T-cell (primary cell): ENCODE measurements around the gene MALAT1. TPM values are rescaled to one million over a fixed set of nuclear protein-coding genes. Genes with fewer than 3 reads are reported as not detected.

ENCODE experiments used
- ATAC-seq, 4 experiments: fragments of 200-7000 bp in 3 of 4; fragments of 150-1000 bp in 1 of 4; cut with Tn5 transposase; replicated peaks in 1 of 4; 1 replicate in 3 of 4; 2 replicates in 1 of 4; pipeline ENCODE4 v1.10.0; 2021; ENCODE audit warnings: moderate library complexity in 3 of 4, mild to moderate bottlenecking in 2 of 4, moderate number of reproducible peaks in 1 of 4
- CTCF ChIA-PET, 2 donors: fragments of 300-600 bp; sonication (Branson Sonifier 250); formaldehyde crosslinking; loops; one replicate each; lab custom pipeline; 2022; ENCODE audit warnings: antibody characterized with exemption in 2 of 2; lab: Charles Lee
- POLR2A ChIA-PET, 2 donors: fragments of 300-600 bp; sonication (Branson Sonifier 250); formaldehyde crosslinking; loops; one replicate each; lab custom pipeline; 2022; ENCODE audit warnings: antibody characterized with exemption in 2 of 2; lab: Charles Lee
- DNase-seq, 35 experiments: peaks; one replicate each; pipeline versions ENCODE4 v3.0.0 to v3.0.0-alpha.2; 2013 to 2023
- H3K27ac ChIP-seq: one replicate; pipeline ENCODE4 v1.5.1; 2013; ENCODE audit warnings: low read length
- H3K27me3 ChIP-seq, 2 experiments: replicated peaks in 1 of 2; 1 replicate in 1 of 2; 2 replicates in 1 of 2; pipeline versions ENCODE4 v1.6.1 to v1.7.0; 2013; ENCODE audit warnings: low read length in 1 of 2, mixed read lengths in 1 of 2; ENCODE audit not compliant: control insufficient read depth in 2 of 2, insufficient read depth in 2 of 2; ENCODE audit errors: extremely low read depth in 1 of 2
- H3K36me3 ChIP-seq, 2 donors: 1 replicate in 1 of 2; 2 replicates in 1 of 2; pipeline versions ENCODE4 v1.6.1 to v1.7.0; 2013; ENCODE audit warnings: low read length in 1 of 2; ENCODE audit not compliant: control insufficient read depth in 2 of 2, insufficient read depth in 1 of 2; ENCODE audit errors: extremely low read depth in 1 of 2
- H3K4me1 ChIP-seq, 2 experiments: 1 replicate in 1 of 2; 2 replicates in 1 of 2; pipeline versions ENCODE4 v1.6.1 to v1.7.0; 2013; ENCODE audit warnings: low read length in 2 of 2, mixed read lengths in 1 of 2; ENCODE audit not compliant: insufficient read depth in 2 of 2, control insufficient read depth in 1 of 2; ENCODE audit errors: extremely low read depth in 1 of 2
- H3K4me3 ChIP-seq, 2 donors: 1 replicate in 1 of 2; 2 replicates in 1 of 2; pipeline versions ENCODE4 v1.5.1 to v1.7.0; 2013; ENCODE audit warnings: mild to moderate bottlenecking in 2 of 2, low read length in 1 of 2, moderate library complexity in 1 of 2; ENCODE audit not compliant: control insufficient read depth in 1 of 2; ENCODE audit errors: extremely low read depth in 1 of 2
- H3K9me3 ChIP-seq: 2 replicates; pipeline ENCODE4 v1.7.0; 2013
- H3K27ac Mint-ChIP-seq, 2 donors: one replicate each; pipeline ENCODE4 v1.8.0; 2020 to 2021; ENCODE audit warnings: mild to moderate bottlenecking in 2 of 2, mixed read lengths in 2 of 2
- H3K27me3 Mint-ChIP-seq, 2 donors: one replicate each; pipeline ENCODE4 v1.8.0; 2021 to 2022; ENCODE audit warnings: mixed read lengths in 2 of 2
- H3K36me3 Mint-ChIP-seq: one replicate; pipeline ENCODE4 v1.8.0; 2021; ENCODE audit warnings: mixed read lengths
- H3K4me1 Mint-ChIP-seq, 3 donors: one replicate each; pipeline ENCODE4 v1.8.0; 2020 to 2022; ENCODE audit warnings: mixed read lengths in 3 of 3, mild to moderate bottlenecking in 1 of 3
- H3K4me3 Mint-ChIP-seq, 3 donors: one replicate each; pipeline ENCODE4 v1.8.0; 2020 to 2022; ENCODE audit warnings: mild to moderate bottlenecking in 3 of 3, mixed read lengths in 3 of 3, moderate library complexity in 3 of 3
- H3K9me3 Mint-ChIP-seq, 3 donors: one replicate each; pipeline ENCODE4 v1.8.0; 2020 to 2022; ENCODE audit warnings: mixed read lengths in 3 of 3
- WGBS: methylation state at CpG from one replicate; pipeline ENCODE4 v1.1.5; 2013; ENCODE audit warnings: missing lambda C conversion rate; ENCODE audit not compliant: insufficient coverage; 5-methylcytosine and 5-hydroxymethylcytosine counted together
- total RNA-seq, 35 experiments: library from RNA in 6 of 35; stranded (reverse) in 6 of 35; fragments of 120-200 nt in 1 of 35; gene quantifications; one replicate each; pipeline versions ENCODE4 v1.2.1 to v1.2.4 and lab custom pipeline; 2013 to 2026

The MALAT1 gene
- total RNA-seq, 5 donors from 2014 or later (not counting 1 experiment from before 2014, with no cell fraction given): 21,382 to 33,585 (median 22,045) TPM

- ATAC-seq: peak; percentile 83 to 88 (median 84)
- H3K27ac ChIP-seq: peak overlapping the region; percentile 76
- peaks cover 11 to 51% of the 10 kb centered on the region in 2 experiments for H3K4me1 ChIP-seq
- no peaks in the 10 kb centered on the region for H3K9me3 ChIP-seq
- Mint-ChIP-seq H3K27me3 (no peaks in the 10 kb centered on the region), H3K27ac (peak overlapping the region; percentile 93 to 95), H3K4me3 (peak overlapping the region; percentile 77 to 79 (median 78)), H3K36me3 (peaks cover 12% of the 10 kb centered on the region), H3K4me1 (peaks cover 44 to 66% (median 58%) of the 10 kb centered on the region in 3 donors), H3K9me3 (no peaks in the 10 kb centered on the region)
- peaks cover 2 to 17% of the 10 kb centered on the region in 2 donors for H3K36me3 ChIP-seq
- WGBS: 2% methylated on average over 53 of the region's 64 CpGs
- DNase-seq: peak; percentile 91 to 99 (median 96)
- ChIA-PET CTCF (interaction anchor here in 1 of 2 donors (0.6 to 0.8 kb wide), 5 partner anchors 18 to 804 kb away, joined by 3 to 4 read pairs (median 3); no protein-coding TSS in a partner anchor), POLR2A (interaction anchor here (0.5 to 0.7 kb wide), 5 partner anchors 24 to 48 kb away, joined by 3 to 5 read pairs (median 4); partner anchors contain the start of genes EHBP1L1 (in 2 of the 2), MALAT1 (in 1 of the 2) and ZNRD2 (in 1 of the 2))
- H3K27me3 ChIP-seq: no peaks in the 10 kb centered on the region
- H3K4me3 ChIP-seq: peak overlapping the region; percentile 43 to 52
These were observed 47.5 kb downstream of the MALAT1 start for GRCh38 chr11:65546217-65546958.

- ChIA-PET CTCF (interaction anchor here in 1 of 2 donors (0.8 kb wide), 2 partner anchors 18 to 232 kb away, joined by 3 to 4 read pairs; no protein-coding TSS in a partner anchor), POLR2A (no interaction called here)
- DNase-seq (peak in 13 of 35 experiments; percentile 25 to 71 (median 43)), ATAC-seq (peak in 1 of 4 experiments; percentile 3)
- peaks cover 50 to 71% (median 61%) of the 10 kb centered on the region in 3 donors for H3K4me1 Mint-ChIP-seq
- Histone ChIP-seq H3K4me3 (peak overlapping the region in 1 of 2 donors; percentile 43), H3K36me3 (peaks cover 3 to 21% of the 10 kb centered on the region in 2 donors), H3K4me1 (peaks cover 12 to 56% of the 10 kb centered on the region in 2 experiments), H3K27ac (peak overlapping the region; percentile 63), H3K27me3 (no peaks in the 10 kb centered on the region), H3K9me3 (no peaks in the 10 kb centered on the region)
- 63% methylated on average over 45 of the region's 52 CpGs for WGBS
- no peaks in the 10 kb centered on the region for H3K27me3 Mint-ChIP-seq
- peak overlapping the region; percentile 45 to 79 (median 78) for H3K4me3 Mint-ChIP-seq
- H3K9me3 Mint-ChIP-seq: no peaks in the 10 kb centered on the region
- peaks cover 18% of the 10 kb centered on the region for H3K36me3 Mint-ChIP-seq
- H3K27ac Mint-ChIP-seq: peak overlapping the region; percentile 93
These were observed 48.7 kb downstream of the MALAT1 start for GRCh38 chr11:65547446-65548125.

- DNase-seq: no peak
- CTCF ChIA-PET: interaction anchor here in 1 of 2 donors (0.5 kb wide), 1 partner anchor 172 kb away, joined by 4 read pairs; no protein-coding TSS in a partner anchor
- peak overlapping the region; percentile 84 to 85 for H3K27ac Mint-ChIP-seq
- Histone ChIP-seq H3K9me3 (no peaks in the 10 kb centered on the region), H3K4me1 (peaks cover 17 to 64% of the 10 kb centered on the region in 2 experiments), H3K27ac (peak overlapping the region; percentile 34), H3K27me3 (no peaks in the 10 kb centered on the region), H3K4me3 (no peak overlapping the region), H3K36me3 (peaks cover 3 to 21% of the 10 kb centered on the region in 2 donors)
- H3K4me1 Mint-ChIP-seq: peaks cover 57 to 76% (median 69%) of the 10 kb centered on the region in 3 donors
- no peaks in the 10 kb centered on the region for H3K9me3 Mint-ChIP-seq
- POLR2A ChIA-PET: no interaction called here
- ATAC-seq: no peak
- H3K27me3 Mint-ChIP-seq: no peaks in the 10 kb centered on the region
- peak overlapping the region in 2 of 3 donors; percentile 45 to 79 for H3K4me3 Mint-ChIP-seq
- 86% methylated on average over 3 of the region's 3 CpGs for WGBS
- peaks cover 16% of the 10 kb centered on the region for H3K36me3 Mint-ChIP-seq
These were observed 49.5 kb downstream of the MALAT1 start for GRCh38 chr11:65548395-65548794.

GRCh38 chr11:65549096-65549495 is 50.3 kb downstream of the MALAT1 start:
- CTCF ChIA-PET: interaction anchor here in 1 of 2 donors (0.7 kb wide), 1 partner anchor 18 kb away, joined by 5 read pairs; no protein-coding TSS in a partner anchor

GRCh38 chr11:65551572-65552387 is 52.9 kb downstream of the MALAT1 start:
- H3K4me3 Mint-ChIP-seq: peak overlapping the region; percentile 10 to 91 (median 32)
- peaks cover 16% of the 10 kb centered on the region for H3K36me3 Mint-ChIP-seq
- H3K27me3 Mint-ChIP-seq: no peaks in the 10 kb centered on the region
- no peaks in the 10 kb centered on the region for H3K9me3 Mint-ChIP-seq
- H3K27ac ChIP-seq: peak overlapping the region; percentile 4
- H3K27me3 ChIP-seq: no peaks in the 10 kb centered on the region
- ATAC-seq (peak; percentile 29 to 57 (median 44)), DNase-seq (peak in 24 of 35 experiments; percentile 27 to 77 (median 53))
- no peak overlapping the region for H3K4me3 ChIP-seq
- 46% methylated on average over 16 of the region's 17 CpGs for WGBS
- peaks cover 31 to 86% of the 10 kb centered on the region in 2 experiments for H3K4me1 ChIP-seq
- H3K9me3 ChIP-seq: no peaks in the 10 kb centered on the region
- POLR2A ChIA-PET: interaction anchor here in 1 of 2 donors (1.1 kb wide), 2 partner anchors 14 to 20 kb away, joined by 3 to 4 read pairs; no protein-coding TSS in a partner anchor
- CTCF ChIA-PET: interaction anchor here (0.5 to 0.8 kb wide), 2 partner anchors 11 to 12 kb away, joined by 3 read pairs; no protein-coding TSS in a partner anchor
- H3K4me1 Mint-ChIP-seq: peaks cover 68 to 79% (median 73%) of the 10 kb centered on the region in 3 donors
- H3K27ac Mint-ChIP-seq: peak overlapping the region; percentile 70 to 71
- H3K36me3 ChIP-seq: peaks cover 3 to 21% of the 10 kb centered on the region in 2 donors

More at GRCh38 chr11:65549096-65549495, 50.3 kb downstream of the MALAT1 start:
- DNase-seq (no peak), ATAC-seq (no peak)
- H3K9me3 Mint-ChIP-seq: no peaks in the 10 kb centered on the region
- peak overlapping the region in 1 of 3 donors; percentile 79 for H3K4me3 Mint-ChIP-seq
- Histone ChIP-seq H3K4me1 (peaks cover 19 to 71% of the 10 kb centered on the region in 2 experiments), H3K36me3 (peaks cover 3 to 21% of the 10 kb centered on the region in 2 donors), H3K27me3 (no peaks in the 10 kb centered on the region), H3K4me3 (no peak overlapping the region), H3K9me3 (no peaks in the 10 kb centered on the region), H3K27ac (peak overlapping the region; percentile 2)
- no peaks in the 10 kb centered on the region for H3K27me3 Mint-ChIP-seq
- H3K36me3 Mint-ChIP-seq: peaks cover 16% of the 10 kb centered on the region
- H3K4me1 Mint-ChIP-seq: peaks cover 57 to 76% (median 64%) of the 10 kb centered on the region in 3 donors
- H3K27ac Mint-ChIP-seq: peak overlapping the region; percentile 22 to 84
- WGBS: no CpG with 5 or more reads among the region's 3 CpGs
- POLR2A ChIA-PET: interaction anchor here in 1 of 2 donors (0.6 to 0.8 kb wide), 2 partner anchors 46 to 61 kb away, joined by 3 to 12 read pairs; no protein-coding TSS in a partner anchor
